ENCODE data around the gene TTC22.

TTC22 gene

GRCh38 chr1:54838565-54839180, 37.5 kb upstream of the TTC22 start:
- peaks cover 0 to 4% of the 10 kb centered on the region in 2 donors for H3K36me3 Mint-ChIP-seq
- DNase-seq (no peak), ATAC-seq (replicated peaks) (no peak)
- no peak overlapping the region for H3K27ac Mint-ChIP-seq
- H3K27me3 Mint-ChIP-seq, result peaks cover 16 to 24% of the 10 kb centered on the region in 2 donors
- H3K4me3 Mint-ChIP-seq, result no peak overlapping the region
- no peaks in the 10 kb centered on the region for H3K4me1 Mint-ChIP-seq
- H3K9me3 Mint-ChIP-seq, result no peaks in the 10 kb centered on the region

GRCh38 chr1:54837002-54837853, 36.1 kb upstream of the TTC22 start:
- Mint-ChIP-seq H3K36me3 (no peaks in the 10 kb centered on the region), H3K9me3 (no peaks in the 10 kb centered on the region), H3K4me1 (no peaks in the 10 kb centered on the region), H3K4me3 (no peak overlapping the region), H3K27me3 (peaks cover 21 to 24% of the 10 kb centered on the region in 2 donors), H3K27ac (no peak overlapping the region)
- DNase-seq (no peak), ATAC-seq (replicated peaks) (no peak)

- Mint-ChIP-seq H3K27me3 (peaks cover 21 to 26% of the 10 kb centered on the region in 2 donors), H3K27ac (no peak overlapping the region), H3K9me3 (no peaks in the 10 kb centered on the region), H3K4me1 (no peaks in the 10 kb centered on the region), H3K36me3 (no peaks in the 10 kb centered on the region), H3K4me3 (no peak overlapping the region)
- ATAC-seq (replicated peaks), result no peak
- DNase-seq, result no peak
Measured at GRCh38 chr1:54836594-54836993, 35.5 kb upstream of the TTC22 start.

GRCh38 chr1:54835970-54836369, 34.8 kb upstream of the TTC22 start:
- peaks cover 0 to 2% of the 10 kb centered on the region in 2 donors for H3K9me3 Mint-ChIP-seq
- peak overlapping the region; percentile 6 for H3K27ac Mint-ChIP-seq
- no peaks in the 10 kb centered on the region for H3K4me1 Mint-ChIP-seq
- peaks cover 21 to 30% of the 10 kb centered on the region in 2 donors for H3K27me3 Mint-ChIP-seq
- DNase-seq (no peak), ATAC-seq (replicated peaks) (no peak)
- no peak overlapping the region for H3K4me3 Mint-ChIP-seq
- no peaks in the 10 kb centered on the region for H3K36me3 Mint-ChIP-seq

- Mint-ChIP-seq H3K27me3 (peaks cover 27 to 34% of the 10 kb centered on the region in 2 donors), H3K36me3 (no peaks in the 10 kb centered on the region), H3K27ac (no peak overlapping the region), H3K9me3 (peaks cover 0 to 5% of the 10 kb centered on the region in 2 donors), H3K4me3 (no peak overlapping the region), H3K4me1 (no peaks in the 10 kb centered on the region)
- no peak for DNase-seq
- ATAC-seq (replicated peaks), result no peak
Measured at GRCh38 chr1:54835131-54835898, 34.2 kb upstream of the TTC22 start.

- H3K4me3 Mint-ChIP-seq, result no peak overlapping the region
- no peak overlapping the region for H3K27ac Mint-ChIP-seq
- H3K27me3 Mint-ChIP-seq, result peaks cover 27 to 34% of the 10 kb centered on the region in 2 donors
- peaks cover 0 to 1% of the 10 kb centered on the region in 2 donors for H3K36me3 Mint-ChIP-seq
- H3K9me3 Mint-ChIP-seq, result peaks cover 0 to 6% of the 10 kb centered on the region in 2 donors
- DNase-seq (no peak), ATAC-seq (replicated peaks) (no peak)
- no peaks in the 10 kb centered on the region for H3K4me1 Mint-ChIP-seq
Measured at GRCh38 chr1:54834007-54834541, 33.0 kb upstream of the TTC22 start.

GRCh38 chr1:54833121-54833520, 32.0 kb upstream of the TTC22 start:
- Mint-ChIP-seq H3K27ac (no peak overlapping the region), H3K9me3 (peaks cover 0 to 6% of the 10 kb centered on the region in 2 donors), H3K27me3 (peaks cover 27 to 34% of the 10 kb centered on the region in 2 donors), H3K4me1 (no peaks in the 10 kb centered on the region), H3K4me3 (no peak overlapping the region), H3K36me3 (peaks cover 0 to 1% of the 10 kb centered on the region in 2 donors)
- DNase-seq (no peak), ATAC-seq (replicated peaks) (no peak)

GRCh38 chr1:54826226-54826816, 25.2 kb upstream of the TTC22 start:
- Mint-ChIP-seq H3K9me3 (peaks cover 17 to 26% of the 10 kb centered on the region in 2 donors), H3K27me3 (peaks cover 20 to 33% of the 10 kb centered on the region in 2 donors), H3K27ac (no peak overlapping the region), H3K4me1 (no peaks in the 10 kb centered on the region), H3K36me3 (peaks cover 6 to 10% of the 10 kb centered on the region in 2 donors), H3K4me3 (no peak overlapping the region)
- ATAC-seq (replicated peaks) (no peak), DNase-seq (no peak)

GRCh38 chr1:54825696-54826095, 24.6 kb upstream of the TTC22 start:
- Mint-ChIP-seq H3K36me3 (peaks cover 6 to 10% of the 10 kb centered on the region in 2 donors), H3K4me3 (no peak overlapping the region), H3K27ac (no peak overlapping the region), H3K27me3 (peaks cover 18 to 27% of the 10 kb centered on the region in 2 donors), H3K9me3 (peaks cover 16 to 26% of the 10 kb centered on the region in 2 donors), H3K4me1 (no peaks in the 10 kb centered on the region)
- ATAC-seq (replicated peaks), result no peak
- DNase-seq, result no peak

GRCh38 chr1:54823670-54824069, 22.5 kb upstream of the TTC22 start:
- Mint-ChIP-seq H3K9me3 (peaks cover 13 to 26% of the 10 kb centered on the region in 2 donors), H3K4me3 (no peak overlapping the region), H3K4me1 (no peaks in the 10 kb centered on the region), H3K27ac (no peak overlapping the region), H3K27me3 (peaks cover 17 to 30% of the 10 kb centered on the region in 2 donors), H3K36me3 (peaks cover 5 to 10% of the 10 kb centered on the region in 2 donors)
- ATAC-seq (replicated peaks), result no peak
- DNase-seq, result no peak

- peaks cover 12 to 21% of the 10 kb centered on the region in 2 donors for H3K9me3 Mint-ChIP-seq
- no peak overlapping the region for H3K4me3 Mint-ChIP-seq
- ATAC-seq (replicated peaks) (no peak), DNase-seq (no peak)
- H3K4me1 Mint-ChIP-seq, result no peaks in the 10 kb centered on the region
- H3K27ac Mint-ChIP-seq, result no peak overlapping the region
- H3K36me3 Mint-ChIP-seq, result peaks cover 0 to 10% of the 10 kb centered on the region in 2 donors
- H3K27me3 Mint-ChIP-seq, result peaks cover 17 to 30% of the 10 kb centered on the region in 2 donors
Measured at GRCh38 chr1:54819733-54820132, 18.6 kb upstream of the TTC22 start.

GRCh38 chr1:54819195-54819536, 18.0 kb upstream of the TTC22 start:
- ATAC-seq (replicated peaks), result no peak
- no peak for DNase-seq
- peaks cover 17 to 30% of the 10 kb centered on the region in 2 donors for H3K27me3 Mint-ChIP-seq
- H3K4me3 Mint-ChIP-seq, result no peak overlapping the region
- H3K36me3 Mint-ChIP-seq, result peaks cover 0 to 6% of the 10 kb centered on the region in 2 donors
- no peaks in the 10 kb centered on the region for H3K4me1 Mint-ChIP-seq
- no peak overlapping the region for H3K27ac Mint-ChIP-seq
- peaks cover 10 to 18% of the 10 kb centered on the region in 2 donors for H3K9me3 Mint-ChIP-seq

GRCh38 chr1:54818461-54819194, 17.5 kb upstream of the TTC22 start:
- ATAC-seq (replicated peaks) (no peak), DNase-seq (no peak)
- H3K4me1 Mint-ChIP-seq, result no peaks in the 10 kb centered on the region
- H3K4me3 Mint-ChIP-seq, result no peak overlapping the region
- H3K27ac Mint-ChIP-seq, result no peak overlapping the region
- H3K27me3 Mint-ChIP-seq, result peaks cover 14 to 27% of the 10 kb centered on the region in 2 donors
- H3K9me3 Mint-ChIP-seq, result peaks cover 6 to 14% of the 10 kb centered on the region in 2 donors
- H3K36me3 Mint-ChIP-seq, result peaks cover 0 to 3% of the 10 kb centered on the region in 2 donors
